Lower leg skin (tissue), 3 donors: ENCODE results near the gene CCDC88C.

Experiments used
- CTCF ChIP-seq, 3 donors: fragments of 450-650 bp; IDR thresholded peaks; one replicate each; pipeline ENCODE4 v1.5.1; 2016; ENCODE audit warnings: antibody characterized with exemption in 3 of 3, mild to moderate bottlenecking in 3 of 3, moderate library complexity in 2 of 3
- POLR2A ChIP-seq, 2 donors: fragments of 450-650 bp; IDR thresholded peaks; one replicate each; pipeline ENCODE4 v1.6.1; 2016 to 2017; ENCODE audit warnings: antibody characterized with exemption in 2 of 2, mild to moderate bottlenecking in 1 of 2, moderate library complexity in 1 of 2

DNA sequence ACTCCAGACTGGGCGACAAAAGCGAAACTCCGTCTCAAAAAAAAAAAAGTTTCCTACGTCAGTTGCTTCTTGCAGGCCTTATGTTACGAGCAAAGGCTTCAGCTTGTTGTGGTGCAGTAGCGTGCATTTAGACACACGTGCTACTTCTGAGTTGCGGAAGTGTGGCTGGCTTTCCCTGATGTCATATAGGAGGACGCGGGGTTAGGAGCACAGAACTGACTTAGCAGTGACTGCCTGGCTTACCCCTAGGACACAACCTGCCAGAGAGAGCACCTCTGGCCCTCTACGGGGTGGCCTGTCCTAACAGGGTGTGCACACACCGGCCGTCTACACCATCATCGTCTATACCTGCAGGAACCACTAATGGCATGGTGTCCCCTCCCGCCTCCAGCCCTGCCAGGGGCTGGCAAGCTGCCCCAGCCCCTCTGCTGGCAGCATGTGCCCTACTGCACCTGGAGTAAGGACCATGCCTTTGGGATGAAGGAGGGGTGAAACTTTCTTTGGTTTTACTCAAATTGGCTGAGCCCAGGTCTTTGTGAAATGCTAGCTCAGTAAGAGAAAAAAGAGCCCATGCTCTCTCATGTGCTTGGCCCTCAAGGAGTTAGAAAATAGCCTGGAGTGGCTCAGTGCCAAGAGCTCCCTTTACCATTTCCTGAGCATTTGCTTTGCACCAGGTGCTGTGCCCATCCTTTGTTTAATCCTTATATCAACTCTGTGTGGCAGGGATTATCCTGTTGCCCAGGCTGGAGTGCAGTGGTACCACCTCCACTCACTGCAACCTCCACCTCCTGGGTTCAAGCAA, 171.4 kb downstream of the CCDC88C start:
- TF ChIP-seq CTCF (IDR thresholded peaks at IDR 0.05) (no peak), POLR2A (IDR thresholded peaks at IDR 0.05) (no peak)
